Stimulated activated CD4-positive, alpha-beta T cell treated with anti-CD3 and anti-CD28 coated beads, TNF-alpha, amount 100 ng/mL, for 48 hours (primary cell): ENCODE results near the gene XRCC5.
"Not testable (repeated sequence)": the region's sequence is repeated elsewhere in the genome, so short reads cannot be mapped to it uniquely, and the experiment has no call there.

Source experiments
- DNase-seq, 3 donors: peaks; one replicate each; pipeline ENCODE4 v3.0.0-alpha.2; 2020; ENCODE audit warnings: low read depth in 3 of 3

Gene XRCC5

DNA sequence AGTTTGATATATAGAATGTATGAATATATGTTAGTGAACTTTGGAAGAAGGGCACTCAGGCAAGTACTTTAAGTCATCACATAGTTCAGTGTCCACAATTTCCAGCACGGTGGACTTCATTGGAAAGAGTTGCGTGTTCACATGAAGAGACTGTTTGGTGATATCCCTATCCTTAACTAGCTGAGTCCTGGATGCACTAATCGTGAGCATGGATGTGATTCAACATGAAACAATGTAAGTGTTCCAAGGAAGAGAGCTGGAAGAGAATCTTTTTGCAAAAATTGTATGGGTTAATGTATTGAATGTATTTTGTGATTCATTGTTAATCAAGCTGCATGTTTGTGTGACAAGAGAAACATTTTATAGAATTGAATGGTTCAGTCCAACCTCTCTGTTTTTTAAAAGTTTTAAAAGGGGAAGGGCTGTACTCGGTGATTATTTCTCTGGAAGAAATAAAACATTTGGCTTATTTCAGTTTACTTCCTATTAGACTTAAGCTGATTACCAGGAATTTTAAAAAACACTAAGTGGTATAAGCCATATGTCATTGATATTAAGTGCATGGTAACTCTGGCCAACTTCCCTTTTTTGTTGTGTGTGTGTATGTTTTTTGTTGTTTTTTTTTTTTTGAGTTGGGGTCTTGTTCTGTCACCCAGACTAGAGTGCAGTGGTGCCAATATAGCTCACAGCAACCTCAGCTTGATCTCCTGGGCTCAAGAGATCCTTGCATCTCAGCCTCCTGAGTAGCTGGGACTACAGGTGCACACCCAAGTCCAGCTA, 8.6 kb downstream of the XRCC5 start:
- no peak for DNase-seq

DNA sequence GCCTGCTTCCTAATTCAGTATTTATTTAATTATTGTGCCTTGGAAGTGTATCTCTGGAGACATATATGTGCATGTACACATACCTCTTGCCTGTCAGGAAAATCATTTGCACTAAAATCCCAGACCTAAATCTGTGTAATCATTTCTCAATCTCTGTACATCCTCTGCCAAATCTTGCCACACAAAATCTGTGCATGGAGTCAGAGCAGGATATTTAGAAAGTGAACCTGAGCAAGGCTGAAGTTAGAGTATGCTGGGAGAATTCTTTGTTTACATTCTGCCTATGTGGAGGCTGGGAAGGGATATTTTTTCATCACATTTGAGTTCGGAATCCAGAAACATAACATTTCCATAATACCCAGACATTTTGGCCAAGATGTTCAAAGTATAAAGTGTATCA, 9.3 kb downstream of the XRCC5 start:
- DNase-seq: no peak

DNA sequence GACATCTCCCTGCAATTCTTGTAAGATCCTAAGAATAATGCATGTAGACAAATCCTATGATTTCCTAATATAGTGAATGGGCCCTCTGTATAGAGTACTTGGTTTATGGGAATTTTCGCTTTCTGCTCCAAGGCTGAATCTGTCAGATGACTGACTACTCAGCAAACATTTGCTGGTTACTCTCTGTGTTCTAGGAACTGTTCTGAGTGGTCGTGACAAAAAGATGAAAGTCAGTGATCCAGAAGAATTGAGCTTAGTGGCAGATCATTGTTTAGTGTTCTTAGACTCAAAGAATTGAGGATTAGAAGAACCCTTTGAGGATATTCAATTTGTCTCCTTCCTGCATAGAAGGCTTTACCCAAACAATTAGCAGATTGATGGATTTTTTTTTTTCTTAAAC, 10.0 kb downstream of the XRCC5 start:
- no peak for DNase-seq

DNA sequence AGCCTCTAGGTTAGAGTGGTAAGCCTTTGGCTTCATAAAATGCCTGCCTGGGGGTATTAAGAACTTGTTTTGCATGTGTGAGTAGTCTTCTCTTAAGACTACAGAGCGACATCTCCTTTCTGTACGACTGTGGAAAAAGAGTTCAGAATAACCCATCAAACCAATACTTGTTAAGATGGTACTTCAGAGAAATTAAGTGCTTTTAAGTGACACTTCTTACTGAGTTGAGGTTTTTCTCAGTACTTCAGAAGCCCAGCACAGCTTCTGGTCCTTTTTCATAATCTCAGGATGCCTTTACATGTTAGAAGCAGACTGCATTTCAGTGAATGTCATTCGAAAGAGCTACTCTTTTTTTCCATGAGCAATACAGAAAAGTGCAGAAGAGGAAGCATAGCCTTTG, 10.8 kb downstream of the XRCC5 start:
- DNase-seq: no peak

DNA sequence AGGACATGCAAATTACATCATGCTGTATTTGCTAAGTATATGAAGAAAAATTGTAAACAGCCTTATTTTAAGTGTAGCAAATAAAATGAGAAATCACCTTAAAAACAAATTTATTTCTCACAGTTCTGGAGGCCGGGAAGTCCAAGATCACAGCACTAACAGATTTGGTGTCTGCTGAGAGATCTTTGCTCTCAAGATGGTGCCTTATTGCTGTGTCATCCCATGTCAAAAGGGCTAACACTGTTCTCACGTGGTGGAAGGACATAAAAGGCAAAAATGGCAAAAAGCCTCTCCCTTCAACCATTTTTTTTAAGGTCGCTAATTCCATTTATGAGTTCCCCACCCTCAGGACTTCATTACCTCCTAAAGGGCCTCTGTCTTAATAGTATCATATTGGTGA, 12.1 kb downstream of the XRCC5 start:
- no peak for DNase-seq

DNA sequence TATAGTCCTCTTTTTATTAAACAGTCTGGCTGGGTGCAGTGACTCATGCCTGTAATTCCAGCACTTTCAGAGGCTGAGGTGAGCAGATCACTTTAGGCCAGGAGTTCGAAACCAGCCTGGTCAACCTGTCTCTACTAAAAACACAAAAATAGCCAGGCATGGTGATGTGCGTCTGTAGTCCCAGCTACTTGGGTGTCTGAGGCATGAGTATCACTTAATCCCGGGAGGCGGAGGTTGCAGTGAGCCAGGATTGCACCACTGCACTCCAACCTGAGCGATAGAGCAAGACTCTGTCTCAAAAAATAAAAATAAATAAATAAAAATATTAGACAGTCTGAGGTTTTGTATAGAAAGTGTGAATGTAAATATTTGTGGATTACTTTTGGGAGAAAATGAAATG, 17.8 kb downstream of the XRCC5 start:
- no peak for DNase-seq

DNA sequence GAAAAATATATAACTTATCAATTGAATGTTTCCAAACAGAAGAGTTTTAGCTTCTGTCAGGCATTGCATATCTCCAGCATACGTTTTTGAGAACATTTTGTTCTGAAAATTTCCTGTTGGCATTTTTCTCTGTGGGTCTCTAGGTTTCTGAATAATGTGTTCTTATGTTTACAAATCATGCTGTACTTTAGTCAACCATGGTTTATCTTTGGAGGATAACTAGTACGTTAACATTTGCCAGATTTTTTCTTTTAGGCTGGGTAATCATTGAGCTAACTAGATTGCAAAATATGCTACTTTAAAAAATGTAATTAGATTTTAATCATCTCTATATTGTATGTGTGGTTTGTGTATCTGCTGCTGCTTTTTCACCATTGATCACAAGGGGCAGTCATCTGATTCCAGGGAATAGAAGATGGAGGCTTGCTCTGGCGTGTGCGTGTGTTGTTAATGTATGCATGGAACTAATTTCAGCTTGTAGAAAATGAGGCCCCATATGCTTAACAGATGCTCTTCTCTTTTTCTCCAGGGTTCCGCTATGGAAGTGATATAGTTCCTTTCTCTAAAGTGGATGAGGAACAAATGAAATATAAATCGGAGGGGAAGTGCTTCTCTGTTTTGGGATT, 21.3 kb downstream of the XRCC5 start:
- no peak for DNase-seq

DNA sequence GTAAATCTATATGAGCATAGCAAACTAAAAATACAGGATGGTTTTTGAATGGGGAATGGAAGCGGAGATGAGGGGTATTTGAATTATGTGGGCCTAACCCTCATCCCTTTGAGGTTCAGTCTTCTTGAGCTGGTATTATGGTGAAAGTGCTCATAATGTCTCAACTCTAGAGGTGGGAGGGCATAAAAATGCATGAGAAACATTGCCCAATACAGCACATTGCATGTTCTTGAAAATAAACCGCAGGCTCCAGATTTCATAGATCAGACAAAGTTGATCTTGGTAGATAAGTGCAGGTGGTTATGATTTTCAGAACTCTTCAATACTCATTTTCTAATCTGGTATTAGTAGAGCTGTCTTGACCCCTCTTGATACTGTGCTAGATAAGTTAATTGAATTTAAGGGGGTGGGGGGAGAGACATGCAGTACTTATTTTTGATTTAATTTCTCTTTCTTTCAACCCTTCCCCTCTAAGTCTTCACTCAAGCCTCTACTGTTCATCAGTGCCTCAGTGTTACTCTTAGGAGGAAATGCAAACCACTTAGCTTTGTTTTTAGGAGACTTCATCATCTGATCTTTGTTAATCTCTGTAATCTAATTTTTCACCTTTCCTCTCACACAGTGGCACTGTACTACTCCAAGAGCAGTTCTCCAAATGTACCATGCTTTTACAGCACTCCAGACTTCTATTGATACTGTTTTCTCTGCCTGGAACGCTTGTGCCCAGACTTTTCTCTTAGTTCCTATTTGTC, 22.2 kb downstream of the XRCC5 start:
- DNase-seq: no peak

DNA sequence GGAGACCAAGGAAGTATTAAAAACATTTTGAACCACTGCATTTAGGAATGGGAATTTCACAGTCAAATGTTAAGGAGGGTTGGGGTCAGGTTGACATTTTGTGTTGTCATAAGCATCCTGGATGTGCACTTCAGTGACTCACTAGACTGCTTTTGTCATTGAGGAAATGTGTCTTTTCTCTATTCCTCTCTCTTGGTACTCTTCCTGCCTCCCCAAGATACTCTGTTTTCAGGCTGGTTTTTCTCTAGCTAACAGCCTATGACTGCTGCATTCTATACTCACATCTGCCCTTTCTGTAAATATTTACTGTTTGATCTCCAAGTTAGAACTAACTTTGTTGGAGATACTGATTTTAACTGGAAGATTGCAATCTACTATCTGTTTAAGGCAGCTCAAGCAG, 23.4 kb downstream of the XRCC5 start:
- no peak for DNase-seq

DNA sequence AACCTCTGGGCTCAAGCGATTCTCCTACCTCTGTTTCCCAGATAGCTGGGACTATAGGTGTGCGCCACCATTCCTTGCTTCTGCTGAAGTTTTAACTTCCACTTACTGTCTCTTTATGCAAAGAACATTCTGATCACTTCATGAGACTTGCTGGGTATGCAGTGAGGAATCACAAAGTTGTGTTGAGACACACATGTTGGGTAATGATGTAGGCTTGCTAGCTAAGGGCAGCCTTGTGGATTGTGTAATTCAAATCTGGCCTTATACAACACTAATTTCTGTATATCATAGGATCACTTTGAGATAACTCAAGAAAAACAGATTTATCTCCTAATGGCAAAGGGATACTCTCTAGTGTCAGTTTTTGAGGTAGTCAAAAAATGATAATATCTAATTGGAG, 24.2 kb downstream of the XRCC5 start:
- DNase-seq: no peak

DNA sequence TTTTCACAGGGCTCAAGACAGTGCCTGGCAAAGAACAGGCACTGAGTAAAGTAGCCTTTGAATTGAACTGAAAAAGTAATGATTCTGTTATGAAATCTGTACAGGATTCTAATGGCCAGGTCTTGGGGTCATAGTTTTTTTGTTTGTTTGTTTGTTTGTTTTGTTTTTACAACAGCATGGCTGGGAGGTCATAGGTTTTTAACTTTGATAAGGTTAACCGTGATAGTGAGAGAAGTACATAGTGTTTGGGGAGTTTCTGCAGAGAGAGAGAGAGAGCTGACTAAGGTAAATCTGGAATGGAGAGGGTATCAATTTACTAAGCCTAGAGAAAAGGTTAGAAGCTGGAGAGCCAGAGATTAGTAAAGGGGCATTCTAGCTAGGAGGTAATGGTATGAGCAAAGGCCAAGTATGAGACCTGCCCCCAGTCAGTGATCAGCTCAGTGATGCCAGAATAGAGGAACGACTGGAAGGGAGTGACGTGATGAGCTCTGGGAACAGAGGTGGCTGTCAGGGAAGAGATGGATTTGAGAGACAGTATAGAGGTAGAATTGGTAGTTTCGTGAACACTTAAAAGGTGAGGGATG, 25.9 kb downstream of the XRCC5 start:
- no peak for DNase-seq

DNA sequence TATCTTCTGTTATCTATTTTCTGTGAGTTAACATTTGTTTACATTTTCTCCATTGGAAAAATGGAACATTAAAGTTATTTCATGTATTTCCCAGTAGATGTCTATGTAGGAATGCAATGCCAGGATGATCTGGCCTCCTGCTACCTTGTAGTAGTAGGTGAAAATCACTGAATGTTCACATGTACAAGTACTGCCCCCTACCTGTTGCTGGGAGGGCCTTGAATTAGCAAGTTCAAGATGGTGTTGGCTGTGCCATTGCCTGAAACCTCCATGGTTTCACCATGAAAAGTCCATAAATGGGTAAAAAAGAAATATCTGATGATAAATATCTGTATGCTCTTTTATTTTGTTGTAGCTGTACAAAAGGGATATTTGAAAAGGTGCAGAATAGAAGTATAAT, 30.7 kb downstream of the XRCC5 start:
- no peak for DNase-seq

DNA sequence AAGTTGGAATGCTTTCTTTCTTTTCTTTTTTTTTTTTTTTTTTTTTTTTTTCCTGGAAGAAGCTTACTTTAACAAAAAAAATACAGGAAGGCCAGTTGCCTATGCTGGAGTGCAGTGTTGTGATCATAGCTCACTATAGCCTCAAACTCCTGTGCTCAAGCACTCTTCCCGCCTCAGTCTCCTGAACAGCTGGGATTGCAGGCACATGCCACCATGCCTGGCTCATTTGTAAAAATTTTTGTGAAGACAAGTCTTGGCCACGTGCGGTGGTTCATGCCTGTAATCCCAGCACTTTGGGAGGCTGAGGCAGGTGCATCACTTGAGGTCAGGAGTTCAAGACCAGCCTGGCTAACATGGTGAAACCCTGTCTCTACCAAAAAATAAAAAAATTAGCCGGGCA, 32.4 kb downstream of the XRCC5 start:
- not testable (repeated sequence) for DNase-seq

DNA sequence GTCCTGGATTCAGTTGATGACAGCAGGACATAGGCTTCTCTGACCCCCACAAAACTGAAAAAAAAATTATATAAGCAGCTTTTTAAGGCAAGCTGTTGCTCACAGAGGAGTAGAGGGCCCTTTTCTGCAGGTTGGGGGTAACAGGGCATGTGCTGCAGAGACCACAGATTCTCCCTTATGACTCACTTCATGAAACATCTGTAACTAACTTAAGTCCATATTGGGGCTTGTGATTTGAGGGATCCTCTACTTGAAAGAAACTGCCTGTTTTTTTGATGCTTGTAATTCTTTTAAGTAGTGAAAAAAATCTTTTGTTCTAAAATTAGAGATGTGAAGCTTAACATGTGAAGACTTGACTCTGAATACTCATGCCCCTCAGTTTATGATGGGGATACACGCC, 33.4 kb downstream of the XRCC5 start:
- DNase-seq: peak in 1 of 3 donors; percentile 7

DNA sequence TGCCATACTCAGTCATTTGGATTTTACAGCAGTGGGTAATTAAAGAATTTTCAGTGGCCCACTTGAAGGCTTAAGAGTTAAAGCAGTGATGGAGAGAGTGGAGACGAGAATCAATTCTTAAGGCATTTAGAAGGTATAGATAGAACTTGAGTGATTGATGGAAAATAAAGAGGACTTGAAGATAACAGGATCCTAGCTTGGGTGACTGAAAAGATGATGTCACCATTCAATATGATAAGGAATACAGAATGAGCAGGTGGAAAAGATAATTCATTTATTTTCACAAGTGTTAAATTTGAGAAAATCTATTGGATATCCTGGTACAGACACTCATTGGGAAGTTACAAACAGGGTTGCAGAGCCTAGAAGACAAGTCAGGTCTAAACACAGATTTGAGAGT, 35.2 kb downstream of the XRCC5 start:
- no peak for DNase-seq

DNA sequence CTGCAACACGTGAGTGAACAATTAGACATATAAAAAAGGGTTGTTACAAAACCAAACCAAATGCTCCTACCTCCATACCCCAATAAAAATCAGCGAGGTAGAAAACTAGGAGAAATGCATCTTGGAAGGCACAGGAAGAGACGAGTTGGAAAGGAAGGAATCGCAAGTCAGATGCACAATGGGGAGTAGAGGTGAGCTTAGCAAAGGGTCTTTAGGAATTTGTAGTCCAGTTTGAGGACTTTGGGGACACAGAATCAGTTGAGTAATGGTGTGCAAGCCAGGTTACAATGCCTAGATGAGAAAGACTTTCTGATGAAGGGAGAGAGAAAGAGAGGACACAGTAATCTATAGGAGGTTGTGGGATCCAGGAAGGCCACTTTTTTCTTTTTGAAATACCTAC, 35.7 kb downstream of the XRCC5 start:
- DNase-seq: no peak

DNA sequence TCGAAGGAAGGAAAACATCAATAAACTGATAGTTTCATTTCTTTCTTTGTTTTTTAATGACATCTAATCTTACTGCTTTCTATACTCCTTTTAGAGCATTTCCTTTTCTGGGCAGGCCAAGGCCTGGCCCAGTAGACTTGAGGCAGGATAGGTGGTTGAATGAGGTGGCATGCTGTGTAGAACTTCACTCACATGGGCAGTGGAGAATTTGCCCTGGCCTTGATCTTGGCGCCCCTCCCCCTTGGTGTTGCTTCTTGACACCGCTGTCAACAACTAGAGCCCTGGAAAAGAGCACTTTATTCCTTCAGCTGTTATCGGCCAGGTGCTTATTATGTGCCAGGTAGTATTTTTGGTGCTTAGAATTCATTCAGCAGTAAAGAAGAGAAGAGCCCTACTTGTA, 37.4 kb downstream of the XRCC5 start:
- no peak for DNase-seq

DNA sequence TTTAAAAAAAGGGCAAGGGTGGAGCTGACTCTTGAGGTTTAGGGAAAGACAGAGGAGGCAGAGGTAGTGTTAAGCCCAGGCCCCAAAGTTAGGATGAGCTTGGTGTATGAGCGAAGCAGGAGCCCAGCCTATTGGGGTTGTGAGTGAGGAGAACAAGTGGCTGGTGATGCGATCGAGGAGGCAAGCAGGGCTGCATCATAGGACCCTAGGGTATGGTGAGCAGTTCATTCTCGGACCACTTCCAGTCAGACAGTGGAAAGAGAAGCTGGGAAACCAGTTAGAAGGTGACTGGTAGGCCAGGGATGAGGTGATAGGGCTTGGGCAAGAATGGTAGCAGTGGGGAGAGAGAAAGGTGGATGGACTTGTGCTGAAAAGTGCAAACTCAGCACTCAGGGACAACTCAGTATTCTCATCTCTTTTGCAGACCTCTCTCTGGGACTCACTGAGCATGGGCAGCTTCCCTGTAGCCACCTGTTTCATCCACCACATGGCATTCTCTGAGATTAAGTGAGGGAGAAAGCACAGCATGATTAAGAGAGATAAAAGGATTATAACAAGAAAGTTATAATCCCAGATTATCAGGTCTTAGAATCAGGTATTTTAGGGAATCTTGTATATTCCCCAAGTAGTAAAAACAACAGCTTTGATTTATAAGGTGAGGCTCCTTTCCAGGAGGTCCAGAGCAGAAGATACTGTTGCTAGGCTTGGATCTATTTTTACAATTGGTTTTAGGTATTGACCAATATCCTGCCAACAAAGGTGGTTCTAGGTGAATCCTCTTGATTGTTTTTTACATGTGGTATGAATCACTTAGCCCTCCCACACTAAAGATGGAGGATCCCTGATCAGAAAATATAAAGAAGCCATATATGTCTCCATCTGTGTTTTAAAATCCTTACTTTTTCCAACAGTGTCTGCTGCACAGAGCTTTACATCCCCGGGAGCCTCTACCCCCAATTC, 38.3 kb downstream of the XRCC5 start:
- no peak for DNase-seq

DNA sequence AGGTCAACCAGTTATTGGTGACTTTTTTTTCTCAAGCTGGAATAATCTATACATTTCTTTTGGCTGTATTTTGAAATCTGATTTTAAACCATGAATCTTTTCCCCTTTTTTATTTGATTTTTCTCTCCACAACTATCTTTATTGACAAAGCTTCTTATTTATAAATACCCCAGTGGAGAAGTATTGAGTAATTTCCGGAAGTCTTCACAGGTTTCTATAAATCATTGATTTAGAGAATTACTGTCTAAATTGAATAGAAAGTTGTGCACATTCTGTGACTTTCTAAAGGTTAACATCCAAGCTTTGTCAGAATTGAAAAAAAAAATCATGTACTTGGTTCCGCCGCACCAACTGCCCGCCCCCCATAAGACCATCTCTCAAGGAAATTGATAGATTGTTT, 39.8 kb downstream of the XRCC5 start:
- DNase-seq: no peak

DNA sequence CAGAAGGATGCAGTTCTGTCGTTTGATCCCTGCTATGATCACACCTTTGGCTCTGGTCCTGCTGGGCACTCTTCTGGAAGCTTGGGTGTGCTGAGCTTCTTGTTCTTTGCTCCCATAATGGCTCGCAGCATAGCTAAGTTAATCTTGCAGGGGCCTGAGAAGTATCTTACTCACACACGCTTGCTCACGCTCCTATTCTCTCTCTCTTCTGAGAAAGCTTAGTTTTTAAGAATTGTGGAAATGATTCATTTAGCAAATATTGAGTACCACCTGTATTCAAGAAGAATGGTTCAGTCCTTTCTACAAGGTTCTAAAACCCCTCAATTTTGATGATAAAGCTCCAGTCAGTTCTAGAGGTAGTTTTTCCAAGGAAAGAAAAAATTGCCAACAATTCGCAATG, 40.6 kb downstream of the XRCC5 start:
- no peak for DNase-seq

DNA sequence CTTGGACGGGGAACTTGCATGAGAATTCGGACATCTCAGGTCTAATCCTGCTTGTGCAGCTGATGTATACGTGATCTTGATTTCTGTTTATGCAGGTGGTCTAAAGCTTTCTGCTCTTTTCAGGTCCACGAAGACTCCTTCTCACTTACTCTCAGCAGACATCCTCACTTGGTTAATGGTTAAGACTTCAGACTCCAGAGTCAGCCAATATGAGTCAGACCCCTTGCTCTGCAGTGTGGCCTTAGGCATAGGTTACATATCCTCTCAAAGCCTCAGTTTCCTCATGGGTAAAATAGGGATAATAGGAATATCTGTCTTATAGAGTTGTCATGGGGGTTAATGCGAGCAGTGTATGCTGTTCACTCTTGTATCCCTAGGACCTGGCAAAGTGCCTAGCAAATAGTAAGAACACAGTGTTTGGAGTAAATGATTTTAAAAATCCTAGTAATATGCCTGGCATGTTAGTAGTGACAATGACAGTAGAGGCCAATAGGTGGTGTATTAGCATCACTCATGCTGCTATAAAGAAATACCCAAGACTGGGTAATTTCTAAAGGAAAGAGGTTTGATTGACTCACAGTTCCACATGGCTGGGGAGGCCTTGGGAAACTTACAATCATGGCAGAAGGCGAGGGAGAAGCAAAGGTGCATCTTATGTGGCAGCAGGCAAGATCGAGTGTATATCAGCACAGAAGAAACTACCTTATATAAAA, 42.3 kb downstream of the XRCC5 start:
- DNase-seq: no peak
